HG02884 (cell line): ENCODE data around the gene CAPN12.
"Not testable (repeated sequence)": the region's sequence is repeated elsewhere in the genome, so short reads cannot be mapped to it uniquely, and the experiment has no call there.

Experiments used
- ATAC-seq: cut with Tn5 transposase; IDR thresholded peaks from one replicate; pipeline ENCODE4 v1.9.1; 2021; ENCODE audit warnings: mild to moderate bottlenecking, moderate library complexity; ENCODE audit not compliant: unreplicated experiment

CAPN12 gene

DNA sequence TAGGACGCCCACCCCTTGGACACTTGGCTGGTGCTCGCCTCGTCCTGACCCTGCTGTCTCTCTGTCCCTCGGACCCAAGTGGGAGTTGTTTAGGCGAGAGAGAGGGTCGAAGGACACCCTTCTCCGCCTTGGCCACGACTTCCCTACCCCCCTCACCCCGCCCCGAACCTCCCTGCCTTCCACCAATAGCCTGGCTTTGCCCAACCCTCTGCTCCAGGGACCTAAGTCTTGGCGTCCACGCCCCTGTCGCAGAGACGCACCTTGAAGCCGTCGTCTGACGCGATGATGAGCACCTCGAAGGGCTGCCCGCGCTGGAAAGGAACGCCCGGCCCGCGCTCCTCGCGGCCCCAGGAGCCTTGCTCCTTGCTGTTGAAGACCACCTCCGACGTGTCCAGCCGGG lies 27.3 kb upstream of the CAPN12 start:
- not testable (repeated sequence) for ATAC-seq

DNA sequence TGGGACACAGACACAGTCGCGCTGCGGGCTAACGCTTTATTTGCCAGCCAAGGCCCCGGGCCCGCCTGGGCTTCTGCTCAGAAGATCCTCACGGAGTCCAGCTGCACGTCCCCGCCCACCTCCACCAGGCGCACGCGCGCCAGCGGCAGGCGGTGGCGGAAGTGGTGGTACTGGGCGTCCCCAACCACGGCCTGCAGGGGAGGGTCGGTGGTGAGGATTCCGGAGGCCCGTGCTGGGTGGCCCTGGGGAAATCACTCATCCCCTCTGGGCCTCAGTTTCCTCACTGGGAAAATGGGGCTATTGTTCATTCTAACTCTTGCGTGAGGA lies 26.6 kb upstream of the CAPN12 start:
- ATAC-seq, result peak; percentile 57

DNA sequence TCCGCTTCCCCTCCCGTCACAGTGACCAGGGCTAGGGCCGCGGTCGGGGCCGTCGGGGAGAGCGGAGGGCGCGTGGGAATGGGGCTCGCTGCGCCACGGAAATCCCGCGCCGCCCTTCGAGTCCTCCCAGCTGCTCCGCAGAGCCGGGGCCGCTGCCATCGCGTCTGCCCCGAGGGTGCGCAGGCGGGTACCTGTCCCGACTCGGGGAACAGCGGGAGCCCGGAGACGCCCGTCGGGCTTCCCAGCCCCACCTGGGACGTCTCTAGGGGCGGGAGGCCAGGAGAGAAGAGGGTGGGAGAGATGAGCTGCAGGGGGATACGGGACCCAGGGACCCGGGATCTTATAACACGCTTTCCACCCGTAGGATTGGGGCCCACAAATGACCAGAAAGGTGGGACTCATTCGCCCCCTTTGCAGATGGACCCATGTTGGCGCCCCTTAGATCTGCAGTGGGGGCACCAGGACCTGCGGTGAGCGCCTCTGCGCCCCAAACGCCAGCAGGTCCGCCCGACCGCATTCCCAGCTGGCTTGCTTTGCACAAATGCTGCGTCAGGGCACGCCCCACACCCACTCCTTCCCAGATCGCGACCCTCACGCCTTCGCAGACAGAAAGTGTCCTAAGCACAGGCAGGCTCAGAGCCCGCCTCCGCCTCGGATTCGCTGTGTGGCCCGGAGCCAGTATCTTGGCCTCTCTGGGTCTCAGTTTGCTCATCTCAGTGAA lies 26.1 kb upstream of the CAPN12 start:
- peak; percentile 27 for ATAC-seq

DNA sequence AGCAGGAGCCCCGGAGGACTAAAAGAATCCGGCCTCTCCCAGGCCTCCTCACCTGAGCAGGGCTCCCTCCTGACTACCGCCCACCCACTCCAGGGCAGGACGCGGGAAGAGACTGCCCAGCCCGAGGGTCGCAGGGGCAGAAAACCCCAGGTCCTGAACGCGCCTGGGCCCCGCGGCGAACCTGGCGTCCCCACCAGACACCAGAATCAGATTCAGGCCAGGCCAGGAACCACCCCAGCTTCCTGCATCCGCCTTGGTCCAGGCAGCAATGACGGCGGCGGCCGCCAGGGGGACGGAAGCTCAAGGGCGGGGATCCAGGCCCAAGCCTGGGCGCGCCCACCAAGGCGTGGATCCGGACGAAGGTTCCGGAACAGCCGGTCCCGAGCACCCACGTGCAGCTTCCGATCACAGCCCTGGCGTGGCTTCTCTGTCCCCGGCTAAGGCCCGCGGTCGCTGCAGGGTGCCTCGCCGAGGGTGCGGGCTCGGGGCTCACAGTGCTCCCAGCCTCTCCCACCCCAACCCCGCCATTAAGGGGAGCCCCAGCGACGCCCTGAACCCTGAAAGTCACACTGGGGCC lies 25.4 kb upstream of the CAPN12 start:
- no peak for ATAC-seq

DNA sequence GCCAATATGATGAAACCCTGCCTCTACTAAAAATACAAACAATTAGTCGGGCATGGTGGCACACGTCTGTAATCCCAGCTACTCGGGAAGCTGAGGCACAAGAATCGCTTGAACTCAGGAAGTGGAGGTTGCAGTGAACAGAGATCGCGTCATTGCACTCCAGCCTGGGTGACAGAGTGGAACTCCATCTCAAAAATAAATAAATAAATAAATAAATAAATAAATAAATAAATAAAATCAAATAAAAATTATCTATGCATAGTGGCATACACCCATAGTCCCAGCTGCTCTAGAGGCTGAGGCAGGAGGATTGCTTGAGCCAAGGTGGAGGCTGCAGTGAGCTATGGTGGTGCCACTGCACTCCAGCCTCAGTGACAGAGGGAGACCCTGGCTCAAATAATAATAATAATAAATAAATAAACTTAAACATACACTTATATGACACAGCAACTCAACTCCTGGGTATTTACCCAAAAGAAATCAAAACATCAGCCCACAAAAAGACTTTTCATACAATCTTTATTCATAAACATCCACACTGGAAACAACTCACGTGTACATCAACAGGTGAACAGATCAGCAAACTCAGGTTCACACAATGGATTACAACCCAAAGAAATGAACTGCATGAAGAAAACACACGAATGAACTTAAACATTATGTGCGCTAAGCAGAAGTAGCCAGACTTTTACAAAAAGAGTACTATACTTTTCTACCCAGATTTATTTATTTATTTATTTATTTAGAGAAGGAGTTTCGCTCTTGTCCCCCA lies 22.2 kb upstream of the CAPN12 start:
- no peak for ATAC-seq

DNA sequence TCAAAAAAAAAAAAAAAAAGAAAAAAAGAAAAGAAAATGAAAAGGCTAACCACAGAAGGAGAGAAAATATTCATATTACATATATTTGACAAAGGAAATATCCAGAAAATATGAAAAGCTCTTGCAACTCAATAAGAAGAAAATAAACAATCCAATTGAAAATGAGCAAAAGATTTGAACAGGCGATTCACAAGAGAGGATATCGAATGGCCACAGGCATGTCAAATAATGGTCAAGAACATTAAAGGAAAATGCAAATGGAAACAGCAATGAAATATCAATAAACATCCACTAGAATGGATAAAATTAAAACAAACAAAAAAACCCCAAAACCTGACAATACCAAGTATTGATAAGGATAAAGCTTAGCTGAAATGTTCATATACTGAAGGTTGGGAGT lies 20.9 kb upstream of the CAPN12 start:
- no peak for ATAC-seq

DNA sequence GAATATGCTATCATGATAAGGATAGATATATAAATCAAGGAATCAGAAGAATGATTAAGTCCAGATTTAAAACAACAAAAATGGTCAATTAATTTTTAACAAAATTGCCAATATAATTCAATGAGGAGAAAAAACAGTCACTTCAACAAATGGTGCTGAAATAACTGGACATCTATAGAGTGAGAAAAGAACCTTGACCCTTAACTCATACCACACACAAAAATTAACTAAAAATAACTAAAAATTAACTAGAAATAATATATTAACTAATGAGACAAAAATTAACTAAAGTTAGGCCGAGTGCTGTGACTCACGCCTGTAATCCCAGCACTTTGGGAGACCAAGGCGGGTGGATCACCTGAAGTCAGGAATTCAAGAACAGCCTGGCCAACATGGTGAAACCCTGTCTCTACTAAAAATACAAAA lies 19.5 kb upstream of the CAPN12 start:
- ATAC-seq, result no peak

DNA sequence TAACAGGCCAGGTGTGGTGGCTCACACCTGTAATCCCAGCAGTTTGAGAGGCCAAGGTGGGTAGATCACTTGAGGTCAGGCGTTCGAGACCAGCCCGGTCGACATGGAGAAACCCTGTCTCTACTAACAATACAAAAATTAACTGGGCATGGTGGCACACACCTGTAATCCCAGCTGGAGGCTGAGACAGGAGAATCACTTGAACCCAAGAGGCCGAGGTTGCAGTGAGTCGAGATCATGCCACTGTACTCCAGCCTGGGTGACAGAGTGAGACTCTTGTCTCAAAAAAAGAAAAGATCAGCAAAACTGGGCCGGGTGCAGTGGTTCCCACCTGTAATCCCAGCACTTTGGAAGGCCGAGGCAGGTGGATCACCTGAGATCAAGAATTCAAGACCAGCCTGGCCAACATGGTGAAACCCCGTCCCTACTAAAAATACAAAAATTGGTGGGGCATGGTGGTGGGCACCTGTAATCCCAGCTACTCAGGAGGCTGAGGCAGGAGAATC lies 17.7 kb upstream of the CAPN12 start:
- not testable (repeated sequence) for ATAC-seq

DNA sequence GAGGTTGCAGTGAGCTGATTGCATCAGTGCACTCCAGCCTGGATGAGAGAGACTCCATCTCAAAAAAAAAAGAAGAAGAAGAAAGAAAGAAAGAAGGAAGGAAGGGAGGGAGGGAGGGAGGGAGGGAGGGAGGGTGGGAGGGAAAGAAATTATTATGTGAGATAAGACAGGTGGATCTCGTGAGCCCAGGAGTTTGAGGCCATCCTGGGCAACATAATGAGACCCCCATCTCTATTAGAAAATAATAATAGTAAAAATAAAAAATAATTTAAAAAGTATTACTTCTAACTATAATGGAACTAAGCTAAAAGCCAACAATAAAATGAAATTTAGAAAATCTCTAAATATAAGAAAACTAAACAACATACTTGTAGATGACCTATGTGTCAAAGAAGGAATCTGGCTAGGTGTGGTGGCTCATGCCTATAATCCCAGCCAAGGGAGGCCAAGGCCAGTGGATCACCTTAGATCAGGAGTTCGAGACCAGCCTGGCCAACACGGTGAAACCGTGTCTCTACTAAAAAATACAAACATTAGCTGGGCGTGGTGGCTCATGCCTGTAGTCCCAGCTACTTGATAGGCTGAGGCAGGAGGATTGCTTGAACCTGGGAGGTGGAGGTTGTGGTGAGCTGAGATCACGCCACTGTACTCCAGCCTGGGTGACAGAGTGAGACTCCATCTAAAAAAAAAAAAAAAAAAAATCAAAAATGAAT lies 16.7 kb upstream of the CAPN12 start:
- not testable (repeated sequence) for ATAC-seq

DNA sequence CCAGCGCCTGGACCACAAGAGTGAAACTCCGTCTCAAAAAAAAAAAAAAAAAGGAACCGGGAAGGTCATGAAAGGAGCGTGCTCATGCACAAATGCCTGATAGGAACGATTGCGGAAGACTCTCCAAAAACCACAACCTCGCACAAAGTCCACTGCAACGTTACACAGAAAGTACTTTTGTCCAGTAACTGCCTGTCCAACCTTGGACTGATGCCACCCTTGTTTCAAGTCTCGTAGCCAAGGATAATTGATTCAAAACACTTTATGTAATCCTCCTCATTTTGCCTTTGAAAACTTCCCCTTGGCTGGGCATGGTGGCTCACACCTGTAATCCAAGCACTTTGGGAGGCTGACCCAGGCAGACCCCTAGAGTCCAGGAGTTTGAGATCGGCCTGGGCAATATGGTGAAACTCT lies 15.3 kb upstream of the CAPN12 start:
- ATAC-seq, result no peak

DNA sequence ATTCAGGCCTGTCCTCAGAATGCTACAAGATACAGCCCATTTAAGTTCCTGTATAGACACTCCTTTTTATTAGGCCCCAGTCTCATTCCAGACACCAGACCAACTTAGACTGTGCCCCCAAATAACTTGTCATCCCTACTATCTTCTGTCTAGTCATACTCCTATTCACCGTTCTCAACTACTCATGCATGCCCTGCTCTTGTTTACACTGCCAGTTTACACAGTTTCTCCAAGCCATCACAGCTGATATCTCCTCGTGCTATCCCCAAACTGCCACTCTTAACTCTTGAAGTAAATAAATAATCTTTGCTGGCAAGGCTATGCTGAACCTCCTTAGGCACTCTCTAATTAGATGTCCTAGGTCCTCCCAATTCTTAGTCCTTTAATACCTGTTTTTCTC lies 9.9 kb upstream of the CAPN12 start:
- ATAC-seq, result not testable (repeated sequence)

DNA sequence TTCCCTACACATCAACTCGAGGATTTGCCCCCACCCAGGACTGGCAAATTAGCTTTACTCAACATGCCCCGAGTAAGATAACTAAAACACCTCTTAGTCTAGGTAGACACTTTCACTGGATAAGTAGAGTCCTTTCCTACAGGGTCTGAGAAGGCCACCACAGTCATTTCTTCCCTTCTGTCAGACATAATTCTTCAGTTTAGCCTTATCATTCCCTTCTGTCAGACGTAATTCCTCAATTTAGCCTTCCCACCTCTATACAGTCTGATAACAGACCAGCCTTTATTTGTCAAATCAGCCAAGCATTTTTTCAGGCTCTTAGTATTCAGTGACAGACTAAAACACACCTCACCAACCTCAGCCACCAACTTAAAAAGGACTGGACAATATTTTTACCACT lies 9.5 kb upstream of the CAPN12 start:
- not testable (repeated sequence) for ATAC-seq

DNA sequence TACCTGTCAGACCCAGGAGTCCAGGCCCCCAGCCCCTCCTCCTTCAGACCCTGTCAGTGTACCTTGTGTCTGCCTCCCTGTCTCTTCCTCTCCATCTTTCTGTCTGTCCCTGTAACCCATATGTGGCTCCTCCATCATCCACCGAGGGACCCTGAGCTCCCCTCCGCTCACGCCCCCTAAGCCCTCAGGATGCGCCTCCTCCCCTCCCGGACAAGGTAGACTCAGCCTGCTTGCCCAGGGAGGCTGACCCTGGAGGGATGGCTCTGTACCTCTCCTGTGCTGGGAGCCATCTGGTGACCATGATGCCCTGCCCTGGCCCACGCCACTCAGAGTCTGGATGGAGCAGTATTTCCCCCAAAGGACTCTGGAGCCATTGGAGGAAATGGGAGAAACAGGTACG lies 1.0 kb upstream of the CAPN12 start:
- no peak for ATAC-seq

DNA sequence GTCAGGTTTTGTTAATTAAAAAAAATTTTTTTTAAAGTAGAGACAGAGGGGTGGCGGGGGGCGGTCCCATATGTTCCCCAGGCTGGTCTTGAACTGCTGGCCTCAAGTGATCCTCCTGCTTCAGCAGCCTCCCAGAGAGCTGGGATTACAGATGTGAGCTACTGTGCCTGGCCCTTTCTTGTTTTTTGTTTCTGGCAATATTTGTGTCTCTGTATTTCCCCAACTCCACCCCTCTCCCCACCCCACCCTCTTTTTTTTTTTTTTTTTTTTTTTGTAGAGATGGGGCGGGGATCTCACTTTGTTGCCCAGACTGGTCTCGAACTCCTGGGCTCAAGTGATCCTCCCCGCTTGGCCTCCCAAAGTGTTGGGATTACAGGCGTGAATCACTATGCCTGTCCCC lies 600 bp upstream of the CAPN12 start:
- ATAC-seq, result no peak

DNA sequence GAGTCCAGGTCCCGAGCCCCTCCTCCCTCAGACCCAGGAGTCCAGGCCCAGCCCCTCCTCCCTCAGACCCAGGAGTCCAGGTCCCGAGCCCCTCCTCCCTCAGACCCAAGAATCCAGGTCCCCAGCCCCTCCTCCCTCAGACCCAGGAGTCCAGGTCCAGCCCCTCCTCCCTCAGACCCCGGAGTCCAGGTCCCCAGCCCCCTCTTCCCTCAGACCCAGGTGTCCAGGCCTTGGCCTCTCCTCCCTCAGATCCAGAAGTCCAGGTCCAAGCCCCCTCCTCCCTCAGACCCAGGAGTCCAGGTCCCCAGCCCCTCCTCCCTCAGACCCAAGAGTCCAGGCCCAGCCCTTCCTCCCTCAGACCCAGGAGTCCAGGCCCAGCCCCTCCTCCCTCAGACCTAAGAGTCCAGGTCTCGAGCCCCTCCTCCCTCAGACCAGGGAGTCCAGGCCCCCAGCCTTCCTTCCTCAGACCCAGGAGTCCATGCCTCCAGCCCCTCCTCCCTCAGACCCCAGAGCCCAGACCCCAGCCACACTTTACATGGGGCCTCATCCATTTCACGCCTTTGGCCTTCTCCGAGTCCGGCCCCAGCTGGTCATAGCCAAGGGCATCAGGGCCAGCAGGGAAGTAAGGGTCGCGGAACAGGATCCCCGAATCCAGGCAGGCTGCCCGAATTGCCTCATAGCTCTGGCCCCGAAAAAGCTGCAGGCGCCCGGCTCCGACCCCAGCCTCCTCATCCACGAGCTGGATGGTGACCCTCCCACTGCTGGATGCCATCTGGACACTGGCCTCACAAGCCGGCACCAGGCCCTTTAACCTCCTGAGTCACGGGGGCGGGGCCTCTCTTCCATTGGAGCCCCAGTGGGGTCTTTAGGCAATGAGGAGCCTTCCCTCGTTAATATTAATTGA lies 628 bp downstream of the CAPN12 start:
- no peak for ATAC-seq

DNA sequence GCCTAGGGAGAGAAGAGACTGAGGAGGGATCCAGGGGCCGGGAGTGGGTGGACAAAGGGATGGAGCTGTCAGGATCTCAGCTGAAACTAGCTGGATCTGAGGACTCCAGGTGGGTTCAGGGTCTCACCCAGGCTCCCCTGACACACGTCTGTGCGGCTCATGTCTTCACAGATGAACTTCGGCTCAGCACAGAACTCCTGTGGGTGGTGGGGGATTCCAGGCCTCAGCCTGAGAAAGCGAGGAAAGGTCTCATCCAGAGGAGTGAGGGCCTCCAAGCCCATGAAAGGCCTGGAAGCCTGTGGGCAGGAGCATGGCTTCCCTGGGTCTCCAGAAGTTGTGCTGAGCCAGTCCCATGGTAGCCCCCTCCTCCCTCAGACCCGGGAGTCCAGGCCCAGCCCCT lies 1.4 kb downstream of the CAPN12 start:
- no peak for ATAC-seq

DNA sequence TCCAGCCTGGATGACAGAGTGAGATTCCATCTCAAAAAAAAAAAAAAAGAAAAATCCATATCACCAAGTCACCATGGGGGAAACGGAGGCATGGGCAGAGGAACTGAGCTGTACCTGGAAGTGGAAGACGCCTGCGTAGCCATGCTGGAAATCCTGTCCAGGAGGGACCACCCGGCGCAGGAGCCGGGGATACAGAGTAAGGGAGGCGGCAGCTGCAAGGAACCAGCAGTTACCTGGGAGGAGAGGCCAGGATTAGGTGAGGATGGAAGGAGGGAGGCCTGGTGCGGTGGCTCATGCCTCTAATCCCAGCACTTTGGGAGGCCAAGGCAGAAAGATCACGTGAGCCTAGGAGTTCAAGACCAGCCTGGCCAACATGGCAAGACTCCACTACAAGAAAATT lies 2.0 kb downstream of the CAPN12 start:
- no peak for ATAC-seq

DNA sequence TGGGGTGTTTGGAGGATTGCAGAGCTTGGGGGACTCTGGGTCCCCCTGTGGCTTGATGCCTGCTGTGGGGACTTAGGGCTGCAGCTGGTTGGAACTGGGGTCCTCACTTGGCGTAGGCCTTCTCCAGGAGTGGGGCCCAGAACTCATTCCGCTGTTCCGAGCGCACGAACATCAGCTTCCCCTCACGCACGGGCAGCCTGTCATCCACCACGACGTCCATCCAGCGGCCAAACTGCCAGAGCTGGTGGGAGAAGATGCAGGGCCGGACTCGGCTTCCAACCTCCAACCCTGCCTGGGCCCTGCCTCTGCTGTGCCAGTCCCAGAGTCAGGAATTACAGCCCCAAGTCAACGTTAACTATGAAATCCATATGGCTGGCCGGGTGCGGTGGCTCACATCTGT lies 2.6 kb downstream of the CAPN12 start:
- no peak for ATAC-seq

DNA sequence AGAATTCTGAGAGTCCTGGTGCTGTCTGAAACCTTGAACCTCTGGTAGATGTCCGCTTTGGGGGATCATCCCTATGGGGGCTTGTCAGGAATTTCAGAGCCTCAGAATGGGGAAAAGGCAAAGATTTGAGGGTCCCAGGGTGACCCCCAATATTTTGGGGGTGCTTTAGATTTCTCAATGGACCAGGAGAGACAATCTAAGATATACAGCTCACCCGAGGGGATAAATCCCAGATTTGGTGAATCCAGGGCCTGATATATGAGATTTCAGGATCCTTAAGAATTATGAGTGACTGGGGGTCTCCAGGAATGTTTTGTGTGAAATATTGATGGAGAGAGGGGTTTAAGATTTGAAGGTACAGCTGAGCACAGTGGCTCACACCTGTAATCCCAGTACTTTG lies 3.3 kb downstream of the CAPN12 start:
- no peak for ATAC-seq

DNA sequence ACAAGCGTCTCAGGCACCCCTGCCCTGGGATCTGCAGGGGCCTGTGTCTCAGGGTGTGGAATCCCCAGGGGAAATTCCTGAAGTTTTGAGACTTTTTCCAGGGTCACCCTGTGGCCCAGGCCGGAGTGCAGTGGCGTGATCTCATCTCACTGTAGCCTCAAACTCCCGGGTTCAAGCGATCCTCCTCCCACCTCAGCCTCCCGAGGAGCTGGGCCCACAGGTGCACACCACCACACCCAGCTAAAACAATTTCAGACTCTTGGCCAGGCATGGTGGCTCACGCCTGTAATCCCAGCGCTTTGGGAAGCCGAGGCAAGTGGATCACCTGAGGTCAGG lies 4.0 kb downstream of the CAPN12 start:
- ATAC-seq, result no peak
